NCI-H524 treated with DMSO at 0.1 percent for 48 hours (cell line): ENCODE measurements around the gene NBPF20.
"Not testable (repeated sequence)": the region's sequence is repeated elsewhere in the genome, so short reads cannot be mapped to it uniquely, and the experiment has no call there.

Experiments used
- DNase-seq: peaks from one replicate; lab custom pipeline; 2025; lab: John Stamatoyannopoulos, UW

NBPF20 gene

DNA sequence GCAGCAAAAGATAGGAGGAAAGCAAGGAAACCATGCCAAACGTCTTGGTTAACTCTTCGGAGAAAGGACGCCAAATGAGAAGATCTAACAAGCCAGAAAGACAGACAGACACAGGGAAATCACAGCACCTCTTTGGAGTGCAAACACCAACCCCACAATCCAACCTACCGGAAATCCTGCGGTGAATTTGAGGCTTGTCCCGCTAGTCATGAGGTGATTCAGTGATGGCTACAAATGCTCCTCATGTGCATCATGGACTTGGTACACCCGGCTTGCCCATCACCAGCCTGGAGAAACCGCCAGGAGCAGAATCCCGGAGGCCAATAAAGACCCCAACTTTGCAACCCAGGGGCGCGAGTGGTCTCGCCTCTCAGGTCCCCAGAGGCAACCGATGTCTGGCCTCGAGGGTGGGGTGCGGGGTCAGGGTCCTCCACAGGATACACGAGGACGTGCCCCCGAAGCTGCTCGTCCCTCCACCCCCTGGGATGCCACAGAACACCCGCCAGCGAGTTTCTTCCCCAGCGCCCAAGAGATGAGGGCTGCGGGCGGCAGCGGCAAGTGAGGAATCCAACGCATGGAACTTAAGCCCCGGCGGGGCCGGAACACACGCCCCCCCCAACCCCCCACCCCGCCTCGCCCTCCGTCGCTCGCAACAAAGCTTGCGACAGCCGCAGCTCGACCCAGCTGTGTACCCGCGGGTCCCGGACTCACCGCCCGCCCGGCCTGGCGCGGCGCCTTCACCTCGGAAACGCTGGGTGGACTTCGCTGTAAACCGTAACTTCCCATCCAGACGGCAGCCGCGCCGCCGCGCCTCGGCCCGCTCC, 579 bp downstream of the NBPF20 start:
- not testable (repeated sequence) for DNase-seq

DNA sequence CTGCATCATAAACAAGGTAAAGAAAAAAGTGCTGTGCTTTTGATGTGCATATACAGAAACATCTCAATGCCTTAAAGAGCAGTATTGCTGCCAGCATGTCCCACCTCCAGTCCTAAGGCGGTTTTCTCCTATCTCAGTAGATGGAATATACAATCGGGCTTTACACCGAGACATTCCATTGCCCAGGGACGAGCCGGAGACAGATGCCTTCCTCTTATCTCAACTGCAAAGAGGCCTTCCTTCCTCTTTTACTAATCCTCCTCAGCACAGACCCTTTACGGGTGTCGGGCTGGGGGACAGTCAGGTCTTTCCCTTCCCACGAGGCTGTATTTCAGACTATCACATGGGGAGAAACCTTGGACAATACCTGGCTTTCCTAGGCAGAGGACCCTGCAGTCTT, 10.3 kb downstream of the NBPF20 start:
- not testable (repeated sequence) for DNase-seq

DNA sequence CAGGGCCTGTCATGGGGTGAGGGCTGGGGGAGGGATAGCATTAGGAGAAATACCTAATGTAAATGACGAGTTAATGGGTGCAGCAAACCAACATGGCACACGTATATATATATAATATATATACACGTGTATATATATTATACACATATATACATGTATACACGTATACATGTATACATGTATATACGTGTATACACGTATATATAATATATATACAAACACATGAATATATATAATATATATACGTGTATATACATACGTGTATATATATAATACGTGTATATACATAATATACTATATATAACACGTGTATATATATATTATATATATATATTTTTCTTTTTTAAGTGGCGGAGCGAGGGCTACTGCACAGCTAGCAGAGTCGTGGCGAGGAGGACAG, 18.1 kb downstream of the NBPF20 start:
- not testable (repeated sequence) for DNase-seq

DNA sequence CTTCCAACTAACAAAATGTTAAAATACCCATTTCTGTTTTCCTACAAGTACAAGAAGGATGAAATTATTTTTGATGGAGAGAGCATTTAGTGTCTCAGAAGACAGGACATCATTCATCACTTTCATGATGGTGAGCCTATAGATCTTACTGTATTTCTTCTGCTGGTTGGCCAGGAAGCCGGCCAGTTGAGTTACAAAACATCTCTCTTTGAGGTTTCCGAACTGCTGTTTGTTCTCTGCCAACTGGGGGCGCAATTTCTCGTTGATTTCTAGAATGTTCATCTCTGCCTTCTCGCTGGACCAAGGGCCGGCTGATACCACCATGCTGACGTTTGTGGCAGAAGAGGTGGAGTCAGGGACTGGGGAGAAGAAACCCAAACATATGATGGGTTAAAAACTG, 20.5 kb downstream of the NBPF20 start:
- DNase-seq: not testable (repeated sequence)

DNA sequence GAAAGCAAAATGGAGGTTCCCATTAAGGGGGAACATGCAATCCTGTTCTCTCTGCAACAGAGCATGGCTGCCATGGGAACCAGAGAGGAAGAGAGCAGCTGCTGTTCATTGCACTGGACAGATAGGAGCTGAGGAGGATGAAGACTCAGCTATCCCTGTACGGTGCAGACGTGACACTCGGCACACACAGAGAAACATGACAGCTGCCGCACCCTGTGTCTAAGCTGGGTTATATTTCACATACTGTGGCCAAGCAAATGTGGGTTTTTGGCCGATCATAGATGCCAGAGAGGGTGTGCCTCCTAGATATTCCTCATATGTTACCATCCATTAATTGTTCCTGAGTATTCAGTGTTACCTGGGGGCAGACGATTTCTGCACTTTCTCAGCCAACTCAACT, 24.7 kb downstream of the NBPF20 start:
- not testable (repeated sequence) for DNase-seq
